Neural cell (in vitro differentiated cells): ENCODE measurements around the gene SULT1E1. TPM values are rescaled to one million over a fixed set of nuclear protein-coding genes. Genes with fewer than 3 reads are reported as not detected.

ENCODE experiments used
- H2AFZ ChIP-seq: fragments of 200-600, 300-800 bp; sonication (generic), shearing (Covaris generic); 2 replicates; pipeline ENCODE4 v1.6.0; 2014; ENCODE audit warnings: low read depth, mild to moderate bottlenecking, antibody characterized with exemption, low read length, moderate library complexity
- H3F3A ChIP-seq: fragments of 200-600 bp; shearing (Covaris generic); 2 replicates; pipeline ENCODE4 v1.6.1; 2016; ENCODE audit warnings: mild to moderate bottlenecking, moderate library complexity, mixed read lengths, antibody characterized with exemption, low read length; ENCODE audit not compliant: insufficient read depth, poor library complexity, severe bottlenecking
- H3K27ac ChIP-seq: fragments of 200-600, 300-800 bp; sonication (generic), shearing (Covaris generic); 2 replicates; pipeline ENCODE4 v1.5.1; 2014; ENCODE audit warnings: mild to moderate bottlenecking, low read length, moderate library complexity
- H3K27me3 ChIP-seq: fragments of 300-800, 200-600 bp; sonication (generic), shearing (Covaris generic); 2 replicates; pipeline ENCODE4 v1.6.0; 2014; ENCODE audit warnings: mild to moderate bottlenecking, low read depth, low read length, moderate library complexity; ENCODE audit not compliant: insufficient read depth
- H3K36me3 ChIP-seq: fragments of 300-800, 200-600 bp; sonication (generic), shearing (Covaris generic); 2 replicates; pipeline ENCODE4 v1.5.1; 2014; ENCODE audit warnings: mild to moderate bottlenecking, antibody characterized with exemption, low read length, moderate library complexity; ENCODE audit not compliant: insufficient read depth
- H3K4me2 ChIP-seq: fragments of 300-800, 200-600 bp; sonication (generic), shearing (Covaris generic); 2 replicates; pipeline ENCODE4 v1.6.0; 2014; ENCODE audit warnings: mild to moderate bottlenecking, low read length
- H3K4me3 ChIP-seq: fragments of 300-800, 200-600 bp; sonication (generic), shearing (Covaris generic); 2 replicates; pipeline ENCODE4 v1.5.1; 2014; ENCODE audit warnings: mild to moderate bottlenecking, low read length, moderate library complexity
- H3K79me2 ChIP-seq: fragments of 200-600 bp; shearing (Covaris generic); replicated peaks from 2 replicates; pipeline ENCODE4 v1.6.0; 2014; ENCODE audit warnings: mild to moderate bottlenecking, low read length, moderate library complexity; ENCODE audit not compliant: insufficient read depth
- H3K9ac ChIP-seq: fragments of 300-800, 200-600 bp; sonication (generic), shearing (Covaris generic); 2 replicates; pipeline ENCODE4 v1.6.1; 2016; ENCODE audit warnings: mild to moderate bottlenecking, low read length, mixed read lengths
- H3K9me2 ChIP-seq: fragments of 200-600 bp; shearing (Covaris generic); 2 replicates; pipeline ENCODE4 v1.6.1; 2016; ENCODE audit warnings: mild to moderate bottlenecking, low read length, mixed read lengths; ENCODE audit not compliant: insufficient read depth
- H3K9me3 ChIP-seq: fragments of 200-600, 300-800 bp; sonication (generic), shearing (Covaris generic); 2 replicates; pipeline ENCODE4 v1.6.1; 2016; ENCODE audit warnings: mild to moderate bottlenecking, mixed run types, low read length, moderate library complexity, mixed read lengths
- H4K20me1 ChIP-seq: fragments of 200-600 bp; shearing (Covaris generic); 2 replicates; pipeline ENCODE4 v1.6.1; 2016; ENCODE audit warnings: mild to moderate bottlenecking, mixed run types; ENCODE audit not compliant: insufficient read depth
- EP300 ChIP-seq: fragments of 450-650 bp; conservative IDR thresholded peaks from 2 replicates; pipeline ENCODE4 v1.6.1; 2014; ENCODE audit warnings: antibody characterized with exemption, mild to moderate bottlenecking, moderate library complexity; ENCODE audit not compliant: poor library complexity, severe bottlenecking
- EZH2 ChIP-seq: fragments of 200-600, 300-800 bp; shearing (Covaris generic), sonication (generic); IDR thresholded peaks from 2 replicates; pipeline ENCODE4 v1.6.1; 2014; ENCODE audit warnings: antibody characterized with exemption, low read length, borderline replicate concordance, mild to moderate bottlenecking; ENCODE audit not compliant: insufficient read depth, poor library complexity, severe bottlenecking
- MXI1 ChIP-seq: fragments of 450-650 bp; conservative IDR thresholded peaks from 2 replicates; pipeline ENCODE4 v1.6.1; 2014; ENCODE audit warnings: antibody characterized with exemption, mild to moderate bottlenecking; ENCODE audit not compliant: poor library complexity, severe bottlenecking
- POLR2AphosphoS5 ChIP-seq: IDR thresholded peaks from 2 replicates; pipeline ENCODE4 v1.6.1; 2012
- RAD21 ChIP-seq: fragments of 450-650 bp; conservative IDR thresholded peaks from 2 replicates; pipeline ENCODE4 v1.6.1; 2014; ENCODE audit warnings: antibody characterized with exemption, mild to moderate bottlenecking, moderate library complexity
- SMC3 ChIP-seq: fragments of 450-650 bp; conservative IDR thresholded peaks from 2 replicates; pipeline ENCODE4 v1.6.1; 2014; ENCODE audit warnings: antibody characterized with exemption, mild to moderate bottlenecking, moderate library complexity; ENCODE audit not compliant: poor library complexity
- TAF1 ChIP-seq: IDR thresholded peaks from 2 replicates; pipeline ENCODE4 v1.6.1; 2012; ENCODE audit warnings: low read depth
- polyA plus RNA-seq: library from polyadenylated mRNA; depleted of rRNA; stranded (reverse); fragments of >200 nt; gene quantifications from 2 replicates; pipeline ENCODE4 v1.2.3, GENCODE V29; 2014
- TF ChIP-seq, protein P1 (sequence below): fragments of 450-650 bp; IDR thresholded peaks from 2 replicates; pipeline ENCODE4 v1.5.1; 2014; ENCODE audit warnings: antibody characterized with exemption, mild to moderate bottlenecking, moderate library complexity; ENCODE audit not compliant: poor library complexity, severe bottlenecking
- TF ChIP-seq, protein P2 (sequence below): IDR thresholded peaks from 2 replicates; pipeline ENCODE4 v1.6.1; 2012; ENCODE audit warnings: borderline replicate concordance

The SULT1E1 gene
- polyA plus RNA-seq, 1 donor from 2014 or later, result not detected

DNA sequence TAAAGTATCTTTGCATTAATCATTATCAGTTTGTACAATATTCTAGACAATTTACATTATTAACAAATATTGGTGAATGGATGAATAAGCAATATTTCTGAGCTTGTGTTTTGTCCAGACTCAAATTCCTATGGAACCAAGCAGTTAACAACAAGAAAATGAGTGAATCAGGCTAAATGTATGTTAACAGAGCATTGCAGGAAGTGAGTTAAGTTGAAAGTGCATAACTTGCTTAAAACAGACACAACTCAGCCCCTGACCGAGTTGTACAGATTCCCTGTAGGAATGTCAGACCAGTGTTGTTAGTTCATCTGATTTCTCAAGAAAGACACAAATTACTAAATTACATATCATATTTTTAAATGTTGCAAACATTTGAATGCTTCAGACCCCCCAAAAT is 47.2 kb upstream of the SULT1E1 start:
- H3F3A ChIP-seq, result no peaks in the 10 kb centered on the region
- H2AFZ ChIP-seq, result no peak overlapping the region
- H3K4me2 ChIP-seq, result no peak overlapping the region
- H3K9ac ChIP-seq, result no peak overlapping the region
- TF ChIP-seq TAF1 (no peak), MXI1 (no peak), POLR2AphosphoS5 (no peak), RAD21 (no peak), SMC3 (no peak), EP300 (no peak), EZH2 (no peak)
- TF ChIP-seq, protein P1, sequence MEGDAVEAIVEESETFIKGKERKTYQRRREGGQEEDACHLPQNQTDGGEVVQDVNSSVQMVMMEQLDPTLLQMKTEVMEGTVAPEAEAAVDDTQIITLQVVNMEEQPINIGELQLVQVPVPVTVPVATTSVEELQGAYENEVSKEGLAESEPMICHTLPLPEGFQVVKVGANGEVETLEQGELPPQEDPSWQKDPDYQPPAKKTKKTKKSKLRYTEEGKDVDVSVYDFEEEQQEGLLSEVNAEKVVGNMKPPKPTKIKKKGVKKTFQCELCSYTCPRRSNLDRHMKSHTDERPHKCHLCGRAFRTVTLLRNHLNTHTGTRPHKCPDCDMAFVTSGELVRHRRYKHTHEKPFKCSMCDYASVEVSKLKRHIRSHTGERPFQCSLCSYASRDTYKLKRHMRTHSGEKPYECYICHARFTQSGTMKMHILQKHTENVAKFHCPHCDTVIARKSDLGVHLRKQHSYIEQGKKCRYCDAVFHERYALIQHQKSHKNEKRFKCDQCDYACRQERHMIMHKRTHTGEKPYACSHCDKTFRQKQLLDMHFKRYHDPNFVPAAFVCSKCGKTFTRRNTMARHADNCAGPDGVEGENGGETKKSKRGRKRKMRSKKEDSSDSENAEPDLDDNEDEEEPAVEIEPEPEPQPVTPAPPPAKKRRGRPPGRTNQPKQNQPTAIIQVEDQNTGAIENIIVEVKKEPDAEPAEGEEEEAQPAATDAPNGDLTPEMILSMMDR, result no peak
- TF ChIP-seq, protein P2, sequence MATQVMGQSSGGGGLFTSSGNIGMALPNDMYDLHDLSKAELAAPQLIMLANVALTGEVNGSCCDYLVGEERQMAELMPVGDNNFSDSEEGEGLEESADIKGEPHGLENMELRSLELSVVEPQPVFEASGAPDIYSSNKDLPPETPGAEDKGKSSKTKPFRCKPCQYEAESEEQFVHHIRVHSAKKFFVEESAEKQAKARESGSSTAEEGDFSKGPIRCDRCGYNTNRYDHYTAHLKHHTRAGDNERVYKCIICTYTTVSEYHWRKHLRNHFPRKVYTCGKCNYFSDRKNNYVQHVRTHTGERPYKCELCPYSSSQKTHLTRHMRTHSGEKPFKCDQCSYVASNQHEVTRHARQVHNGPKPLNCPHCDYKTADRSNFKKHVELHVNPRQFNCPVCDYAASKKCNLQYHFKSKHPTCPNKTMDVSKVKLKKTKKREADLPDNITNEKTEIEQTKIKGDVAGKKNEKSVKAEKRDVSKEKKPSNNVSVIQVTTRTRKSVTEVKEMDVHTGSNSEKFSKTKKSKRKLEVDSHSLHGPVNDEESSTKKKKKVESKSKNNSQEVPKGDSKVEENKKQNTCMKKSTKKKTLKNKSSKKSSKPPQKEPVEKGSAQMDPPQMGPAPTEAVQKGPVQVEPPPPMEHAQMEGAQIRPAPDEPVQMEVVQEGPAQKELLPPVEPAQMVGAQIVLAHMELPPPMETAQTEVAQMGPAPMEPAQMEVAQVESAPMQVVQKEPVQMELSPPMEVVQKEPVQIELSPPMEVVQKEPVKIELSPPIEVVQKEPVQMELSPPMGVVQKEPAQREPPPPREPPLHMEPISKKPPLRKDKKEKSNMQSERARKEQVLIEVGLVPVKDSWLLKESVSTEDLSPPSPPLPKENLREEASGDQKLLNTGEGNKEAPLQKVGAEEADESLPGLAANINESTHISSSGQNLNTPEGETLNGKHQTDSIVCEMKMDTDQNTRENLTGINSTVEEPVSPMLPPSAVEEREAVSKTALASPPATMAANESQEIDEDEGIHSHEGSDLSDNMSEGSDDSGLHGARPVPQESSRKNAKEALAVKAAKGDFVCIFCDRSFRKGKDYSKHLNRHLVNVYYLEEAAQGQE, result no peak
- no peak overlapping the region for H3K4me3 ChIP-seq
- H3K79me2 ChIP-seq, result no peaks in the 10 kb centered on the region
- no peaks in the 10 kb centered on the region for H3K27me3 ChIP-seq
- H3K9me3 ChIP-seq, result no peaks in the 10 kb centered on the region
- no peak overlapping the region for H3K27ac ChIP-seq
- H3K36me3 ChIP-seq, result no peaks in the 10 kb centered on the region
- no peaks in the 10 kb centered on the region for H4K20me1 ChIP-seq
- no peaks in the 10 kb centered on the region for H3K9me2 ChIP-seq

DNA sequence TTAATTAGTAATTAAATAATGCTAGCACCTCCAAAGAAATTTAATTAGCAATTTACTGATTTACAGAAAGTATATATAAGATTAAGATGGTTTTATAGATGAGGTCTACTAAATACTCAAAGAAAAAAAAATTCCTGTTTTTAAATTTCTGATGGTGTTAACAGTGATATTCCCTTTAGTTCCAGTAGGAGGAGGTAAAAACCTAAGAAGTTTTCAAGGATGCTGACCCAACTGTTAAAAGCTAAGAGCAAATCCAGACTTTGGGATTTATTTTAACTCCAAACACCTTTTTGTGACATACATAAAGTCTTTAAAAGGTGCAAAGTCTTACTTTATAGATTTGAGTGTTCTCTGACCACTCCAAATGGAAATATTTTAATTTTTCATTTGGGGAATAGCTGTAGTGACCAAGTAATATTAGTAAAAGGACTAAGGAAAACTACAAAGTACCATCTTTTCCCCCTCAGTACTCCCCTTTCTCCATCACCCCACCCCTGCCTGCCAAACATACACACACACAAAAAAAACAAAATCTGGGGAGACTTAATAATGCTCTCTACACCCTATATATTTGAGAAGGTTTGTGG is 36.7 kb upstream of the SULT1E1 start:
- H3K9me3 ChIP-seq, result no peaks in the 10 kb centered on the region
- TF ChIP-seq, protein P2, result no peak
- TF ChIP-seq RAD21 (peak; percentile 59), EZH2 (no peak), SMC3 (peak; percentile 62)
- TF ChIP-seq, protein P1, result peak; percentile 49
- no peak overlapping the region for H3K9ac ChIP-seq
- no peak overlapping the region for H3K27ac ChIP-seq
- no peak overlapping the region for H2AFZ ChIP-seq
- H4K20me1 ChIP-seq, result no peaks in the 10 kb centered on the region
- H3K4me3 ChIP-seq, result no peak overlapping the region
- H3K27me3 ChIP-seq, result no peaks in the 10 kb centered on the region
- H3F3A ChIP-seq, result no peaks in the 10 kb centered on the region
- no peaks in the 10 kb centered on the region for H3K9me2 ChIP-seq
- no peaks in the 10 kb centered on the region for H3K79me2 ChIP-seq
- no peak overlapping the region for H3K4me2 ChIP-seq
- no peaks in the 10 kb centered on the region for H3K36me3 ChIP-seq
